ENCODE measurements around the gene FGF4. TPM values are rescaled to one million over a fixed set of nuclear protein-coding genes. Genes with fewer than 3 reads are reported as not detected.

FGF4 gene, protein sequence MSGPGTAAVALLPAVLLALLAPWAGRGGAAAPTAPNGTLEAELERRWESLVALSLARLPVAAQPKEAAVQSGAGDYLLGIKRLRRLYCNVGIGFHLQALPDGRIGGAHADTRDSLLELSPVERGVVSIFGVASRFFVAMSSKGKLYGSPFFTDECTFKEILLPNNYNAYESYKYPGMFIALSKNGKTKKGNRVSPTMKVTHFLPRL
- total RNA-seq = not detected in 2 replicates

DNA sequence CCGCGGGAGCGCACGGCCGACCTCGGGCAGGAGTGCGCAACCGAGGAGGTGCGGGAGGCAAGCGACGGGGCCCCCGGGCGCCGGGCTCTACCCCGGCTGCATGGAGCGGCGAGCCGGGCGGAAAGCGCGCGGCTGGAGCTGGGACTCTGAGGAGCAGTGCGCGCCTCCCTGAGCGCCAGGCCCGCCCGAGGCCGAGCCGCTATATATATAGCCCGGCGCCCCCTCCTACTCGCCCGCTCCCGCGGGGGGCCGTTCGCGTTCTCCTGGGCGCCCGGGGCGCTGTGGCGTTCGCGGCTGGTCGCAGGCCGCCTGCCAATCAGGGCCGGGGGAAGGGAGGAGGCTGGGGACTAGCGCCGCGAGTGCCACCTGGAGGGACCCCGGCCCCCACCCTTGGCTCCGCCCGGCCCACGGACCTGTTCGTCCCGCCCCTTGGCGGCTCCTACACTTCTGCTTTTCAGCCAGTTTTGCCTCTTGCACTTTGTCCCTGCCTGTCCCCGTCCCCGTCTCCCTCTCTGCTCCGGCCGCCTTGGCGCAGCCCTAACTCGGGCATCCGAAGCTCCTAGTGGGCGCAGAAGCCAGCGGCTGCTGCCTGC, at the start of gene FGF4:
TSS of gene FGF4 (minus strand) at position 179 of the 593 bp plus-strand sequence. CDS start 257 bp downstream, outside the sequence.

GRCh38 chr11:69818603-69819441, 43.7 kb upstream of the FGF4 start, which contains the start of gene FGF3:
FGF3 (minus strand) TSS chr11:69819416; CDS start chr11:69818933, 483 bp downstream.

Other genes starting within 250 kb of the FGF4 start
- gene CCND1, start 134.2 kb downstream of the FGF4 start, total RNA-seq = 812 and 1,210 TPM in 2 replicates
- 18.6 and 28.0 TPM in 2 replicates for gene LTO1, start 100.0 kb downstream of the FGF4 start, total RNA-seq
- not detected in 2 replicates for gene FGF19, start 71.3 kb downstream of the FGF4 start, total RNA-seq
- not detected in 2 replicates for gene FGF3, start 44.1 kb upstream of the FGF4 start, total RNA-seq